ENCODE data around the gene ARPP19. TPM values are rescaled to one million over a fixed set of nuclear protein-coding genes. Genes with fewer than 3 reads are reported as not detected.
"Not testable (repeated sequence)": the region's sequence is repeated elsewhere in the genome, so short reads cannot be mapped to it uniquely, and the experiment has no call there.

Gene ARPP19
- total and polyA plus RNA-seq, 9 of the 15 experiments (the other 6 are each of a cell fraction or from before 2014, with no cell fraction given) = 33.3 to 102 (median 60.5) TPM

DNA sequence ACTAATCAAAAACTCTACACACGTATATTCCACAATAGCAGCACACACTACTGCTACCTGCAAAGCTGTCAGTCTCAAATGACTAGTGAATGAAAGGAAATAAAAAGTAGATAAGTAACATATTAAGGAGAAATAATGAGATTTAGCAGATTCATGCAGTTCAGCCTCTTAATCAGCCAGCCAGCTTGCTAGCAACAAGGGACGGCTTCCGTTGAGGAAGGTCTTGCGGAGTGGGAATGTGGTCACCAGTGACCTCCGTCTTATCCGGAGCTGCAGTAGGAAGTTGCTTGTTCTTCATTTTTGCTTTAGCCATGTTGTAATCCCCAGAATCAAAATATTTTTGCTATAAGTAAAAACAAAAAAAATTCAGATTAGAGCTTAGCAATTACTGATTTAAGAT lies 17.1 kb downstream of the ARPP19 start:
- intact Hi-C loops (cut with micrococcal nuclease) = no loop called here
- ATAC-seq = no peak
- BruUV-seq (replicated peaks) = no TSS peak

GRCh38 chr15:52551186-52551585 lies 17.6 kb downstream of the ARPP19 start:
- H3K9ac ChIP-seq (ENCODE audit: insufficient read depth in 1 of 2, low read depth in 2 of 2, low read length in 2 of 2); H3K9me3 ChIP-seq (replicated peaks; ENCODE audit: control insufficient read depth, insufficient read depth, low read depth, low read length); CTCF ChIA-PET (ENCODE audit: low intra/inter-chr PET ratio); in situ Hi-C loops (cut with MboI); H2AFZ ChIP-seq (ENCODE audit: low read depth, low read length); FAIRE-seq; H4K20me1 ChIP-seq (replicated peaks; ENCODE audit: control insufficient read depth, insufficient read depth, low read length); H3K4me1 ChIP-seq (replicated peaks in 1 of 2; ENCODE audit: control insufficient read depth in 2 of 2, insufficient read depth in 2 of 2, low read length in 2 of 2); H3K27me3 ChIP-seq (ENCODE audit: control insufficient read depth in 2 of 2, insufficient read depth in 2 of 2, low read length in 2 of 2); H3K9me1 ChIP-seq (ENCODE audit: control insufficient read depth, insufficient read depth, low read length); DNase-seq (ENCODE audit: extremely low read depth in 1 of 4, low spot score in 3 of 4); ATAC-seq; BruUV-seq (replicated peaks); H3K27ac ChIP-seq (ENCODE audit: extremely low read depth, low read depth, low read length); H3K4me2 ChIP-seq (ENCODE audit: insufficient read depth, low read length); intact Hi-C loops (cut with micrococcal nuclease); H3K4me3 ChIP-seq: not testable (repeated sequence)
- Histone ChIP-seq H3K36me3 (ENCODE audit: control insufficient read depth, insufficient read depth, low read length) (peaks cover 94% of the 10 kb centered on the region), H3K79me2 (ENCODE audit: control insufficient read depth, insufficient read depth, low read length) (peaks cover 32% of the 10 kb centered on the region)
- WGBS (ENCODE audit: insufficient coverage, low coverage, missing lambda C conversion rate) = 90% methylated on average over 1 of the region's 1 CpG
- POLR2A ChIA-PET = interaction anchor here (0.7 to 1.8 kb wide), 3 partner anchors 8 to 270 kb away, joined by 3 to 4 read pairs (median 3); no protein-coding TSS in a partner anchor

More for the DNA sequence above, 17.1 kb downstream of the ARPP19 start:
- peaks cover 38% of the 10 kb centered on the region for H3K79me2 ChIP-seq (ENCODE audit: control insufficient read depth, insufficient read depth, low read length)
- no peak for FAIRE-seq
- TF ChIP-seq MBD2 (IDR thresholded peaks at IDR 0.05; ENCODE audit: borderline replicate concordance, low read depth) = no peak
- TF ChIP-seq RUNX1 (IDR thresholded peaks at IDR 0.05; ENCODE audit: low read depth) = no peak
- TF ChIP-seq ZNF445 (CRISPR knock-in tag; IDR thresholded peaks at IDR 0.05; ENCODE audit: low read depth) = no peak
- no peak for TF ChIP-seq ARID2 (IDR thresholded peaks at IDR 0.05)
- POLR2A ChIA-PET = interaction anchor here (1.1 to 1.2 kb wide), 2 partner anchors 13 to 17 kb away, joined by 3 to 4 read pairs; no protein-coding TSS in a partner anchor
- WGBS (ENCODE audit: insufficient coverage, low coverage, missing lambda C conversion rate) = 97% methylated on average over 6 of the region's 6 CpGs
- no peak overlapping the region for H3K9ac ChIP-seq (ENCODE audit: insufficient read depth in 1 of 2, low read depth in 2 of 2, low read length in 2 of 2)
- no peak overlapping the region for H3K27ac ChIP-seq (ENCODE audit: extremely low read depth, low read depth, low read length)
- H3K4me1 ChIP-seq (replicated peaks in 1 of 2; ENCODE audit: control insufficient read depth in 2 of 2, insufficient read depth in 2 of 2, low read length in 2 of 2) = 0 out of 5 replicates have a peak, but pooled peaks cover 0 to 4% of the 10 kb centered on the region in 2 experiments
- CTCF ChIA-PET (ENCODE audit: low intra/inter-chr PET ratio) = no interaction called here
- no peak overlapping the region for H3K4me3 ChIP-seq
- no peaks in the 10 kb centered on the region for H3K9me1 ChIP-seq (ENCODE audit: control insufficient read depth, insufficient read depth, low read length)
- H3K9me3 ChIP-seq (replicated peaks; ENCODE audit: control insufficient read depth, insufficient read depth, low read depth, low read length) = no peaks in the 10 kb centered on the region
- no peak overlapping the region for H3K4me2 ChIP-seq (ENCODE audit: insufficient read depth, low read length)
- H3K36me3 ChIP-seq (ENCODE audit: control insufficient read depth, insufficient read depth, low read length) = peaks cover 92% of the 10 kb centered on the region
- DNase-seq (ENCODE audit: extremely low read depth in 1 of 4, low spot score in 3 of 4) = no peak
- no peaks in the 10 kb centered on the region for H3K27me3 ChIP-seq (ENCODE audit: control insufficient read depth in 2 of 2, insufficient read depth in 2 of 2, low read length in 2 of 2)
- in situ Hi-C loops (cut with MboI) = no loop called here
- peaks cover 3% of the 10 kb centered on the region; the same call in 1 of the 2 replicates for H4K20me1 ChIP-seq (replicated peaks; ENCODE audit: control insufficient read depth, insufficient read depth, low read length)
- no peak overlapping the region for H2AFZ ChIP-seq (ENCODE audit: low read depth, low read length)
